GM12801 (cell line): Measurements from ENCODE around the gene SOX8.

Experiments
- TF ChIP-seq, protein P1 (sequence below): IDR thresholded peaks from one replicate; pipeline ENCODE4 v1.5.1; 2011; ENCODE audit warnings: control low read depth; ENCODE audit not compliant: insufficient read length; ENCODE audit errors: extremely low read depth

The SOX8 gene

DNA sequence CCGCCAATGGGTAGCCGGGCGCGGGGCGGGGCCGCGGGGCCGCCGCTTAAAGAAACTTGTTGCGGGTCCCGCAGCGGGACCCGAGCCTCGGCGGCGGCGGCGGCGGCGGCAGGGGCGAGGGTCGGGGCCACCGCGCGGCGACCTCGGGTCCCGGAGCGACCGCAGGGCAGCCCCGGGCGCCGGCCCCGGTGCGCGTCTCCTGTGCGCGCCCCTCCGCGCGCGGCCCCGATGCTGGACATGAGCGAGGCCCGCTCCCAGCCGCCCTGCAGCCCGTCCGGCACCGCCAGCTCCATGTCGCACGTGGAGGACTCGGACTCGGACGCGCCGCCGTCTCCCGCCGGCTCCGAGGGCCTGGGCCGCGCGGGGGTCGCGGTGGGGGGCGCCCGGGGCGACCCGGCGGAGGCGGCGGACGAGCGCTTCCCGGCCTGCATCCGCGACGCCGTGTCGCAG lies at the start of gene SOX8:
Gene SOX8, plus strand, starts transcription at position 76 of the 450 bp plus-strand sequence. Its CDS starts 153 bp downstream, at position 229.
- TF ChIP-seq, protein P1, sequence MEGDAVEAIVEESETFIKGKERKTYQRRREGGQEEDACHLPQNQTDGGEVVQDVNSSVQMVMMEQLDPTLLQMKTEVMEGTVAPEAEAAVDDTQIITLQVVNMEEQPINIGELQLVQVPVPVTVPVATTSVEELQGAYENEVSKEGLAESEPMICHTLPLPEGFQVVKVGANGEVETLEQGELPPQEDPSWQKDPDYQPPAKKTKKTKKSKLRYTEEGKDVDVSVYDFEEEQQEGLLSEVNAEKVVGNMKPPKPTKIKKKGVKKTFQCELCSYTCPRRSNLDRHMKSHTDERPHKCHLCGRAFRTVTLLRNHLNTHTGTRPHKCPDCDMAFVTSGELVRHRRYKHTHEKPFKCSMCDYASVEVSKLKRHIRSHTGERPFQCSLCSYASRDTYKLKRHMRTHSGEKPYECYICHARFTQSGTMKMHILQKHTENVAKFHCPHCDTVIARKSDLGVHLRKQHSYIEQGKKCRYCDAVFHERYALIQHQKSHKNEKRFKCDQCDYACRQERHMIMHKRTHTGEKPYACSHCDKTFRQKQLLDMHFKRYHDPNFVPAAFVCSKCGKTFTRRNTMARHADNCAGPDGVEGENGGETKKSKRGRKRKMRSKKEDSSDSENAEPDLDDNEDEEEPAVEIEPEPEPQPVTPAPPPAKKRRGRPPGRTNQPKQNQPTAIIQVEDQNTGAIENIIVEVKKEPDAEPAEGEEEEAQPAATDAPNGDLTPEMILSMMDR: no peak

DNA sequence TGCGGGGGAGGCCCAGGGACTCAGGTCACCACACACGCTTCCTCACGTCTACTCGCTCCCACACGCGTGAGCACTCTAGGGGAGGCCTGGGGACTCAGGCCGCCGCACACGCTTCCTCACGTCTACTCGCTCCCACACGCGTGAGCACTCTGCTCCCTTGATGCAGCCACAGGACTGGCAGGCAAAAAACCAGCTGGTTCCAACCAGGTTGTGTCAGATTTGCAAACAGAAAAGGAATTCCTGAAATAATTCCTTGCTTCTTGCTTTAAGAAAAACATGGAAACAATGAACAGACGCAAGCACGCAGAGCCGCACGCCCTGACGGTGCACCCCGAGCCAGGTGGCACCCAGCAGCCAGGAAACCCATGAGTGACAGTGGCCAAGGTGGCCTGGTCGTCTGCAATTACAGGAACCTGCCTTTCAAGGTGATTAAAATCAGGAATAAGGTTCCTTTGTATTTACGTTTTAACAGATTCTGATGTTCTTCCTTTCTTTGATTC lies 48.7 kb upstream of the SOX8 start:
- TF ChIP-seq, protein P1: no peak

DNA sequence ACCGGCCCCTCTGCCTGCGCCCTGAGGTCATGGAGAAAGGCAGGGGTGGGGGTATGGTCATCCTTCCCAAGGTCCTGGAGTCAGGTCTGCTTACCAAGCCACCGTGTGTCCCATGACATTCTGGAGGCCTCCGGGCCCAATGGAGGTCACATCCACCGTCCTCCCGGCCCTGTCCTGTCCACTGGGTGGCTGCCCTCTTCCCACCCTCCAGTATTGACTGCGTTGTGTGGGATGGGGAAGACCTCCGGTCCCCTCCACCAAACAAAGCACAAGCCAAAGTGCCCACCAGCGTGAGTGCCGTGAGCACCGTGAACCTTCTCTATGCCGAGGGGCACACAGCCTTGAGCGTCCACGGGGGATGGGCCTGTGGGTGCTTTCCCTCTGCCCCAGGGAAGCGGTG lies 48.0 kb upstream of the SOX8 start:
- TF ChIP-seq, protein P1: no peak

DNA sequence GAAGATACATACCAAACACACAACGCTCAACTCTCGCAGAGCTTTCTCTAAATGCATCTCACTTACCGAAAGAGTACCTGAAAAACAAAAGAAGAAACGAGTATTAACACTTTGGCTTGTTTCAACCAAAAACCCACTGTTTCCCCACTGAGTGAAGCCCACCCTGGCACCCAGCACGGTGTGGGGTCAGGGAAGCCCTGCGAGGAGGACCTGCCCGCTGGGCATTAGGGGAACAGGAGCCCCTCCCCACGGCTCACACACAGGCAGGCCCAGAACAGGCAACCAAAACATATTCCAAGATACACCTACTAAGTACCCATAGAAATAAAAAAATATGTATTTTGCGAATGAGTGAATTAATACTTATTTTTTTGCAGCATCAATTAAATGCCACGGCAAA lies 47.4 kb upstream of the SOX8 start:
- TF ChIP-seq, protein P1: no peak

DNA sequence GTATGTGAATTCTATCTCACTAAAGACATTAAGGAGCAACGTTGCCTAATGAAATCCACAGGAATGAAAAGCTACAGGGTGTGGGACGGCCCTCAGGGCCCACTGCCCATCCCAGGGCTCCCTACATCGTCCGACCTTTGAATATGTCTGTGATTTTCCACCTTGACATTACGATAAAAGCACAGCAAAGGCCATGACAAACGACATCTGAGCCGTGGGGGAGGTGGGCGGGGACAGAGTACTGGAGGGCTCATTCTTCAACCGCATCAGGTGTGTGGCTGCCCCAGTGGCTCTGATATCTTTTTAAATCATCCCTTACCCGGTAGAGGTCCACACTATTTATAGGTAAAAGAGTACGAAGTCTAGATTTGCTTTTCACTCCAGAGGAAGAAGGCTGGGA lies 45.9 kb upstream of the SOX8 start:
- TF ChIP-seq, protein P1: no peak

DNA sequence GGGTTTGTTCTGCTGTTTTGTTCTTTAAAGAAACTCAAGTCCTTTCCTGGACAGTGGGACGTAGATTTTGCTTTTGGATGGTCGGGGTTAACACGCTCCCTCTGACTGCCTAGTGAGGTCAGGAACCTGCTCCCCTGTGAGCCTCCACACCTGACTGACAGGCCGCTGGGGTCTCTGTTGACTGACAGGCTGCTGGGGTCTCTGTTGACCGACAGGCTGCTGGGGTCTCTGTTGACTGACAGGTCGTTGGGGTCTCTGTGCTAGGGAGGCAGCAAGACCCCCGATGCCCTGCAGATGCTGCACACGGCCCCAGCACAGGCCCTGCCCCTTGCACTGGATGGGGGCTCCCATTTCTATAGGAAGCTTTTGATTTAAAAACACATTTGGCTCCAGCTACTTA lies 44.3 kb upstream of the SOX8 start:
- TF ChIP-seq, protein P1: no peak

DNA sequence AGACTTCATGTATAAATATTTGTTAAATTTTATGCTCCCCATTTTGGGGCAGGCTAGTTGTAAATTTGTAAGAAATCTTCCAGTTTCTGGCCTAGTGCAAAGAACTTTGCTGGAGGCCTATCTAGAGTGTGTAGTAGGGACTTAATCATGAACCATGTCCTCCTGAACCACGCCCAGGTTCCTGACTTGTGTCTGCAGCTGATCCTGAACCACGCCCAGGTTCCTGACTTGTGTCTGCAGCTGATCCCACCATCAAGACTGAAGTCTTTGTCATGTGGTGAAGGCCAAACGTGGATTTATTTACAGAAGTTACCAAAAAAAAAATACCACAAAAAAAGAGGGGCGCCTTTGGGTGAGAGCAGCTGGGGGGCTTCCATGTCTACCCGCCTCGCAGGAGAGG lies 43.8 kb upstream of the SOX8 start:
- TF ChIP-seq, protein P1: no peak
